HepG2 (cell line): ENCODE measurements around the gene MAPK4. TPM values are rescaled to one million over a fixed set of nuclear protein-coding genes. Genes with fewer than 3 reads are reported as not detected.

ENCODE experiments used
- BORCS8-MEF2B ChIP-seq: sonication (generic); formaldehyde crosslinking; IDR thresholded peaks from 2 replicates; pipeline ENCODE4 v1.8.0; 2022; ENCODE audit warnings: mild to moderate bottlenecking, missing genetic modification reagents
- BRCA1 ChIP-seq: sonication (generic); formaldehyde crosslinking; IDR thresholded peaks from 2 replicates; pipeline ENCODE4 v1.4.0; 2020; ENCODE audit warnings: missing genetic modification reagents
- CBX5 ChIP-seq: sonication (generic); formaldehyde crosslinking; IDR thresholded peaks from 2 replicates; pipeline ENCODE4 v1.4.0; 2020; ENCODE audit warnings: missing genetic modification reagents, borderline replicate concordance
- CEBPB ChIP-seq: IDR thresholded peaks from 2 replicates; pipeline ENCODE4 v1.6.1; 2011; ENCODE audit warnings: low read depth, low read length, improper control_type of control experiment, borderline replicate concordance
- CEBPG ChIP-seq: IDR thresholded peaks from 2 replicates; pipeline ENCODE4 v1.6.1; 2016
- GABPA ChIP-seq, 2 experiments: IDR thresholded peaks; 2 replicates each; pipeline ENCODE4 v1.6.1; 2011 to 2016; ENCODE audit warnings: low read depth in 2 of 2, low read length in 1 of 2, missing biosample characterization in 1 of 2, missing genetic modification characterization in 1 of 2
- GTF2F1 ChIP-seq: fragments of 150-350 bp; IDR thresholded peaks from 2 replicates; pipeline ENCODE4 v1.6.1; 2014; ENCODE audit warnings: low read length
- HNF4A ChIP-seq: sonication (generic); formaldehyde crosslinking; IDR thresholded peaks from 2 replicates; pipeline ENCODE4 v1.4.0; 2020; ENCODE audit warnings: missing genetic modification reagents
- HNRNPK ChIP-seq: fragments of 200-400 bp; formaldehyde crosslinking; IDR thresholded peaks from 2 replicates; pipeline ENCODE4 v1.6.1; 2018; ENCODE audit warnings: low read length, low read depth, moderate library complexity, mild to moderate bottlenecking; ENCODE audit not compliant: poor library complexity, severe bottlenecking
- KDM4B ChIP-seq: sonication (generic); formaldehyde crosslinking; IDR thresholded peaks from 2 replicates; pipeline ENCODE4 v1.4.0; 2020; ENCODE audit warnings: missing genetic modification reagents
- KMT2B ChIP-seq: IDR thresholded peaks from 2 replicates; pipeline ENCODE4 v1.6.1; 2016; ENCODE audit warnings: missing genetic modification reagents, missing compliant biosample characterization
- MBD4 ChIP-seq: IDR thresholded peaks from 2 replicates; pipeline ENCODE4 v1.6.1; 2012; ENCODE audit warnings: low read length, inconsistent platforms, borderline replicate concordance
- MLLT10 ChIP-seq: sonication (generic); formaldehyde crosslinking; IDR thresholded peaks from 2 replicates; pipeline ENCODE4 v1.4.0; 2020; ENCODE audit warnings: missing genetic modification reagents
- MTF2 ChIP-seq: sonication (generic); formaldehyde crosslinking; IDR thresholded peaks from 2 replicates; pipeline ENCODE4 v1.5.0; 2020; ENCODE audit warnings: missing genetic modification reagents, borderline replicate concordance
- MXD4 ChIP-seq: IDR thresholded peaks from 2 replicates; pipeline ENCODE4 v1.6.1; 2016; ENCODE audit warnings: mild to moderate bottlenecking, missing biosample characterization, missing genetic modification reagents
- MYNN ChIP-seq: sonication (generic); formaldehyde crosslinking; IDR thresholded peaks from 2 replicates; pipeline ENCODE4 v1.4.0; 2020; ENCODE audit warnings: mild to moderate bottlenecking, low read depth, missing genetic modification reagents
- SRY ChIP-seq: sonication (generic); formaldehyde crosslinking; IDR thresholded peaks from 2 replicates; pipeline ENCODE4 v1.8.0; 2022; ENCODE audit warnings: mild to moderate bottlenecking, missing genetic modification reagents
- TAF15 ChIP-seq: fragments of 200-400 bp; formaldehyde crosslinking; IDR thresholded peaks from one replicate; pipeline ENCODE4 v1.6.1; 2018; ENCODE audit warnings: mild to moderate bottlenecking, low read depth, low read length; ENCODE audit not compliant: poor library complexity, severe bottlenecking
- TOE1 ChIP-seq: sonication (generic); formaldehyde crosslinking; IDR thresholded peaks from 2 replicates; pipeline ENCODE4 v1.4.0; 2020; ENCODE audit warnings: mild to moderate bottlenecking, missing genetic modification reagents
- ZNF263 ChIP-seq: sonication (generic); formaldehyde crosslinking; IDR thresholded peaks from 2 replicates; pipeline ENCODE4 v1.4.0; 2020; ENCODE audit warnings: missing genetic modification reagents
- ZNF709 ChIP-seq: sonication (generic); formaldehyde crosslinking; IDR thresholded peaks from 2 replicates; pipeline ENCODE4 v1.5.0; 2020; ENCODE audit warnings: mild to moderate bottlenecking, missing genetic modification reagents
- polyA plus RNA-seq, 8 experiments: library from polyadenylated mRNA; depleted of rRNA in 3 of 8; stranded (reverse) in 7 of 8; unstranded in 1 of 8; fragments of >200 nt; fragmentation: Illumina TruSeq in 4 of 8; extraction: Trizol in 4 of 8; gene quantifications; 2 replicates each; pipeline versions ENCODE4 v1.2.1 to v1.2.3, GENCODE V29; 2011 to 2016; ENCODE audit warnings: low read depth in 4 of 8, missing spikeins in 1 of 8, mixed read lengths in 1 of 8; ENCODE audit not compliant: insufficient read depth in 1 of 8
- total RNA-seq, 5 experiments: library from RNA; depleted of rRNA; stranded (reverse); fragments of >200 nt; fragmentation: Illumina TruSeq; extraction: Trizol; gene quantifications; 2 replicates each; pipeline ENCODE4 v1.2.3, GENCODE V29; 2016; ENCODE audit warnings: low read depth in 1 of 5
- TF ChIP-seq, protein P1 (sequence below): sonication (generic); formaldehyde crosslinking; conservative IDR thresholded peaks from 2 replicates; pipeline ENCODE4 v1.8.0; 2022; ENCODE audit warnings: low read depth, missing genetic modification reagents
- TF ChIP-seq, protein P2 (sequence below): sonication (generic); formaldehyde crosslinking; IDR thresholded peaks from 2 replicates; pipeline ENCODE4 v1.4.0; 2020; ENCODE audit warnings: missing genetic modification reagents
- TF ChIP-seq, protein P3 (sequence below): sonication (generic); formaldehyde crosslinking; IDR thresholded peaks from 2 replicates; pipeline ENCODE4 v1.4.0; 2020; ENCODE audit warnings: missing genetic modification reagents

Gene MAPK4
- total and polyA plus RNA-seq, 2 of the 13 experiments (the other 11 are each of a cell fraction or from before 2014, with no cell fraction given): not detected

DNA sequence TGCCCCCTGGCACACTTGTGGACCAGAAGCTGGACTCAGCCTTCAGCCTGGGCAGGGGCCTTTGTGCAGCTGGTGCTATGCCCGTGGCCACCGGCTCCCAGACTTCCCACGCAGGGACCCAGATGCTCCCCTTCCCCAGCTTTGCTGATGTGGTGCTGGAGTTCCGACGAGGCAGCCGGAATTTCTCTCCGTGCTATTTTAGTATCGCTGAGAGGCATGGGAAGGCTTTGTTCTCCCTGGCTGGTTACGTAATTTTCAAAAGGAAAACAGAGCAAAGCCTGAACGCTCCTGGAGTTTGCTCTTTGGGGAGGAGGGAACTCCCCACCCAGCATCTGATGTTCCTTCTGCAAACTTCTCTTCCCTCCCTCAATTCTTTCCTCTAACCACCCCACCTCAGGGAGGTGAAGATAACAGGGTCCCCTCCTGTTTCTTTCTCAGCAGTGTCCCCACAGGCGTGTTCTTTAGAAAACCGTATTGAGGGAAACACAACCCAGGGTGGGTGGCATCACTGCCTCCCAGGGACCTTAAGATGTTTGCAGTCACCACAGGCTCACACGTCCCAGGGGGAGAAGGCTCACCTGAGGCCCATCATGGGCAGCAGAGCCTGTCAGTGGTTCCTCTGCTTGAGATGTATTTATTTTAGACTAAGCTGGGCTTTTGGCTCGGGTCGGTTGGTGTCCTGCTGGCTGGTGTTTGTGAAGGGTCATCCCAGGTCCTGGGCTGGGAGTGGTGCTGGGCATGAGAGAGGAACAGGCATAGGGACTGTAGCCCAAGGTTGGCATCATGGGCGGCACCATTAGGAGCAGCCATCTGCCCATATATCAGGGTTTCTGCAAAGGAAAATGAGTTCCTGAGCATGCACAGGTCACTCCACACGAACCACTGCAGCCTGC, 95.0 kb downstream of the MAPK4 start (continued):
- no peak for TF ChIP-seq GTF2F1
- TF ChIP-seq ZNF709: no peak
- TF ChIP-seq KDM4B: no peak
- no peak for TF ChIP-seq HNRNPK
- TF ChIP-seq MTF2 (CRISPR knock-in tag): no peak
- no peak for TF ChIP-seq TOE1 (CRISPR knock-in tag)
- no peak for TF ChIP-seq GABPA (IDR thresholded peaks at IDR 0.05; ENCODE audit: low read depth, low read length)
- no peak for TF ChIP-seq GABPA (CRISPR knock-in tag; IDR thresholded peaks at IDR 0.05; ENCODE audit: low read depth)
- TF ChIP-seq CEBPG (CRISPR knock-in tag): peak; percentile 61
- TF ChIP-seq, protein P1, sequence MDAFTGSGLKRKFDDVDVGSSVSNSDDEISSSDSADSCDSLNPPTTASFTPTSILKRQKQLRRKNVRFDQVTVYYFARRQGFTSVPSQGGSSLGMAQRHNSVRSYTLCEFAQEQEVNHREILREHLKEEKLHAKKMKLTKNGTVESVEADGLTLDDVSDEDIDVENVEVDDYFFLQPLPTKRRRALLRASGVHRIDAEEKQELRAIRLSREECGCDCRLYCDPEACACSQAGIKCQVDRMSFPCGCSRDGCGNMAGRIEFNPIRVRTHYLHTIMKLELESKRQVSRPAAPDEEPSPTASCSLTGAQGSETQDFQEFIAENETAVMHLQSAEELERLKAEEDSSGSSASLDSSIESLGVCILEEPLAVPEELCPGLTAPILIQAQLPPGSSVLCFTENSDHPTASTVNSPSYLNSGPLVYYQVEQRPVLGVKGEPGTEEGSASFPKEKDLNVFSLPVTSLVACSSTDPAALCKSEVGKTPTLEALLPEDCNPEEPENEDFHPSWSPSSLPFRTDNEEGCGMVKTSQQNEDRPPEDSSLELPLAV: no peak
- TF ChIP-seq MLLT10: no peak
- TF ChIP-seq MYNN (CRISPR knock-in tag): no peak
- no peak for TF ChIP-seq BRCA1 (CRISPR knock-in tag)
- no peak for TF ChIP-seq KMT2B (CRISPR knock-in tag)
- TF ChIP-seq CBX5 (CRISPR knock-in tag): no peak
- TF ChIP-seq, protein P2, sequence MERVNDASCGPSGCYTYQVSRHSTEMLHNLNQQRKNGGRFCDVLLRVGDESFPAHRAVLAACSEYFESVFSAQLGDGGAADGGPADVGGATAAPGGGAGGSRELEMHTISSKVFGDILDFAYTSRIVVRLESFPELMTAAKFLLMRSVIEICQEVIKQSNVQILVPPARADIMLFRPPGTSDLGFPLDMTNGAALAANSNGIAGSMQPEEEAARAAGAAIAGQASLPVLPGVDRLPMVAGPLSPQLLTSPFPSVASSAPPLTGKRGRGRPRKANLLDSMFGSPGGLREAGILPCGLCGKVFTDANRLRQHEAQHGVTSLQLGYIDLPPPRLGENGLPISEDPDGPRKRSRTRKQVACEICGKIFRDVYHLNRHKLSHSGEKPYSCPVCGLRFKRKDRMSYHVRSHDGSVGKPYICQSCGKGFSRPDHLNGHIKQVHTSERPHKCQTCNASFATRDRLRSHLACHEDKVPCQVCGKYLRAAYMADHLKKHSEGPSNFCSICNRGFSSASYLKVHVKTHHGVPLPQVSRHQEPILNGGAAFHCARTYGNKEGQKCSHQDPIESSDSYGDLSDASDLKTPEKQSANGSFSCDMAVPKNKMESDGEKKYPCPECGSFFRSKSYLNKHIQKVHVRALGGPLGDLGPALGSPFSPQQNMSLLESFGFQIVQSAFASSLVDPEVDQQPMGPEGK (CRISPR knock-in tag): peak; percentile 54
- TF ChIP-seq MXD4: no peak
- TF ChIP-seq MBD4: no peak
- TF ChIP-seq SRY (CRISPR knock-in tag): no peak
- TF ChIP-seq CEBPB: peak; percentile 46; the same call in 1 of the 2 replicates
- peak; percentile 29; the same call in 1 of the 2 replicates for TF ChIP-seq ZNF263 (CRISPR knock-in tag)
- TF ChIP-seq, protein P3, sequence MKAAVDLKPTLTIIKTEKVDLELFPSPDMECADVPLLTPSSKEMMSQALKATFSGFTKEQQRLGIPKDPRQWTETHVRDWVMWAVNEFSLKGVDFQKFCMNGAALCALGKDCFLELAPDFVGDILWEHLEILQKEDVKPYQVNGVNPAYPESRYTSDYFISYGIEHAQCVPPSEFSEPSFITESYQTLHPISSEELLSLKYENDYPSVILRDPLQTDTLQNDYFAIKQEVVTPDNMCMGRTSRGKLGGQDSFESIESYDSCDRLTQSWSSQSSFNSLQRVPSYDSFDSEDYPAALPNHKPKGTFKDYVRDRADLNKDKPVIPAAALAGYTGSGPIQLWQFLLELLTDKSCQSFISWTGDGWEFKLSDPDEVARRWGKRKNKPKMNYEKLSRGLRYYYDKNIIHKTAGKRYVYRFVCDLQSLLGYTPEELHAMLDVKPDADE: no peak
- TF ChIP-seq HNF4A (CRISPR knock-in tag): peak; percentile 41
- no peak for TF ChIP-seq BORCS8-MEF2B (CRISPR knock-in tag)
- TF ChIP-seq TAF15: no peak
